Colonic mucosa (tissue), 4 donors: ENCODE measurements around the gene GRID1. TPM values are rescaled to one million over a fixed set of nuclear protein-coding genes. Genes with fewer than 3 reads are reported as not detected.

Source experiments
- DNase-seq: peaks from one replicate; pipeline ENCODE4 v3.0.0-alpha.2; 2020
- H3K27ac ChIP-seq: fragments of 200-600 bp; one replicate; pipeline ENCODE4 v1.8.0; 2021
- H3K27me3 ChIP-seq: fragments of 200-600 bp; one replicate; pipeline ENCODE4 v1.8.0; 2021
- H3K36me3 ChIP-seq: fragments of 200-600 bp; one replicate; pipeline ENCODE4 v1.8.0; 2021
- H3K4me1 ChIP-seq: fragments of 200-600 bp; one replicate; pipeline ENCODE4 v1.8.0; 2021; ENCODE audit warnings: mild to moderate bottlenecking
- H3K4me3 ChIP-seq: fragments of 200-600 bp; one replicate; pipeline ENCODE4 v1.8.0; 2021
- H3K9ac ChIP-seq, 2 donors: one replicate each; pipeline ENCODE4 v1.7.0; 2013; ENCODE audit warnings: control low read depth in 2 of 2, low read depth in 2 of 2, low read length in 2 of 2
- H3K9me3 ChIP-seq: fragments of 200-600 bp; one replicate; pipeline ENCODE4 v1.8.0; 2021
- CTCF ChIP-seq: fragments of 200-600 bp; IDR thresholded peaks from one replicate; pipeline ENCODE4 v1.8.0; 2022; ENCODE audit warnings: antibody characterized with exemption, mild to moderate bottlenecking
- intact Hi-C: fragments of 100-400 bp; cut with DNase I; formaldehyde crosslinking; loops from one replicate; pipeline ENCODE4 v1.14.1; 2022
- total RNA-seq, 2 donors: library from RNA; stranded (reverse); fragmentation: NEBNext Ultra II Directional in 1 of 2; extraction: Animal tissue kit (Norgen Biotek cat#: 25700) in 1 of 2; gene quantifications; one replicate each; pipeline ENCODE4 v1.2.1, GENCODE V29; 2021
- donor health status: healthy.
- donor health status: DM: no; HTN: no; CAD: no.
- donor health status: DM: no; HTN: no; CAD: no.

Gene GRID1
- total RNA-seq, 2 donors from 2014 or later: 0.30 to 0.37 TPM

GRCh38 chr10:86265895-86266259 is 100.7 kb downstream of the GRID1 start:
- no peaks in the 10 kb centered on the region for H3K27me3 ChIP-seq

GRCh38 chr10:86265236-86265894 is 101.2 kb downstream of the GRID1 start:
- intact Hi-C loops: no loop called here
- Histone ChIP-seq H3K4me3 (no peak overlapping the region), H3K27ac (no peak overlapping the region), H3K36me3 (no peaks in the 10 kb centered on the region), H3K4me1 (no peaks in the 10 kb centered on the region), H3K27me3 (no peaks in the 10 kb centered on the region), H3K9me3 (no peaks in the 10 kb centered on the region), H3K9ac (no peak overlapping the region)
- no peak for DNase-seq
- TF ChIP-seq CTCF: no peak

More at GRCh38 chr10:86265895-86266259, 100.7 kb downstream of the GRID1 start:
- H3K4me3 ChIP-seq: no peak overlapping the region
- no peaks in the 10 kb centered on the region for H3K4me1 ChIP-seq
- no peak overlapping the region for H3K27ac ChIP-seq
- no peaks in the 10 kb centered on the region for H3K36me3 ChIP-seq
- no peaks in the 10 kb centered on the region for H3K9me3 ChIP-seq
- no peak for TF ChIP-seq CTCF
- DNase-seq: no peak
- H3K9ac ChIP-seq: no peak overlapping the region
- intact Hi-C loops: no loop called here

- TF ChIP-seq CTCF: no peak
- no peak overlapping the region for H3K27ac ChIP-seq
- no peak for DNase-seq
- intact Hi-C loops: no loop called here
- H3K9me3 ChIP-seq: no peaks in the 10 kb centered on the region
- H3K36me3 ChIP-seq: no peaks in the 10 kb centered on the region
- H3K27me3 ChIP-seq: no peaks in the 10 kb centered on the region
- H3K9ac ChIP-seq: no peak overlapping the region
- no peaks in the 10 kb centered on the region for H3K4me1 ChIP-seq
- no peak overlapping the region for H3K4me3 ChIP-seq
These were observed 101.9 kb downstream of the GRID1 start for GRCh38 chr10:86264481-86265231.

GRCh38 chr10:86263907-86264306 is 102.7 kb downstream of the GRID1 start:
- Histone ChIP-seq H3K4me1 (no peaks in the 10 kb centered on the region), H3K4me3 (no peak overlapping the region), H3K9me3 (no peaks in the 10 kb centered on the region), H3K36me3 (no peaks in the 10 kb centered on the region), H3K27me3 (no peaks in the 10 kb centered on the region), H3K9ac (no peak overlapping the region), H3K27ac (no peak overlapping the region)
- no peak for DNase-seq
- intact Hi-C loops: no loop called here
- TF ChIP-seq CTCF: no peak

- no peak overlapping the region for H3K9ac ChIP-seq
- no peaks in the 10 kb centered on the region for H3K36me3 ChIP-seq
- no peak for TF ChIP-seq CTCF
- no peaks in the 10 kb centered on the region for H3K9me3 ChIP-seq
- DNase-seq: no peak
- H3K4me1 ChIP-seq: no peaks in the 10 kb centered on the region
- H3K27me3 ChIP-seq: no peaks in the 10 kb centered on the region
- no peak overlapping the region for H3K4me3 ChIP-seq
- intact Hi-C loops: no loop called here
- no peak overlapping the region for H3K27ac ChIP-seq
These were observed 103.4 kb downstream of the GRID1 start for GRCh38 chr10:86263209-86263608.
